ENCODE results near the gene WDR82.

DNA sequence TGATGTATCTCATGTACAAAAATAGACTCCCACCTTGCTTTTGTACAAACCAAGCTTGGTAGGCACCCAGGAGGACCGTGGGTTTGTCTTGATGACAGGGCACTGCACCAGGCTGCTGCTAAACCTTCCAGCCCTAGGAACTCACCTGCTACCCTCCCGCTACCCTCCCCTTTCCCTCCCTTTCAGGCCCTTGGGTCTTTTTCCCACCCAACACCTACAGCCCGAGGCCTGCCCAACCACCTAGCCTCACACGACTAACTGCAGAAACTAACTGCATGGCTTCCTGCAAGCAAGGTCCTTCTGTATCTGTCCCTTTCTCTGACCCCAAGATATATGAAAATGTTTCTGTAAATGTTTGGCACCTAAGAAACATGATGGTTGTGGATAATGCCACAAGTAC is 21.8 kb downstream of the WDR82 start:
- TF ChIP-seq, protein P1, sequence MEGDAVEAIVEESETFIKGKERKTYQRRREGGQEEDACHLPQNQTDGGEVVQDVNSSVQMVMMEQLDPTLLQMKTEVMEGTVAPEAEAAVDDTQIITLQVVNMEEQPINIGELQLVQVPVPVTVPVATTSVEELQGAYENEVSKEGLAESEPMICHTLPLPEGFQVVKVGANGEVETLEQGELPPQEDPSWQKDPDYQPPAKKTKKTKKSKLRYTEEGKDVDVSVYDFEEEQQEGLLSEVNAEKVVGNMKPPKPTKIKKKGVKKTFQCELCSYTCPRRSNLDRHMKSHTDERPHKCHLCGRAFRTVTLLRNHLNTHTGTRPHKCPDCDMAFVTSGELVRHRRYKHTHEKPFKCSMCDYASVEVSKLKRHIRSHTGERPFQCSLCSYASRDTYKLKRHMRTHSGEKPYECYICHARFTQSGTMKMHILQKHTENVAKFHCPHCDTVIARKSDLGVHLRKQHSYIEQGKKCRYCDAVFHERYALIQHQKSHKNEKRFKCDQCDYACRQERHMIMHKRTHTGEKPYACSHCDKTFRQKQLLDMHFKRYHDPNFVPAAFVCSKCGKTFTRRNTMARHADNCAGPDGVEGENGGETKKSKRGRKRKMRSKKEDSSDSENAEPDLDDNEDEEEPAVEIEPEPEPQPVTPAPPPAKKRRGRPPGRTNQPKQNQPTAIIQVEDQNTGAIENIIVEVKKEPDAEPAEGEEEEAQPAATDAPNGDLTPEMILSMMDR (IDR thresholded peaks at IDR 0.05; ENCODE audit: control extremely low read depth in 1 of 3, insufficient read depth in 1 of 3, low read depth in 1 of 3, low read length in 3 of 3): no peak
- TF ChIP-seq SIN3A (conservative IDR thresholded peaks at IDR 0.05 in 1 of 2, IDR thresholded peaks at IDR 0.05 in 1 of 2; ENCODE audit: low read depth in 1 of 2, low read length in 2 of 2) (no peak), EP300 (IDR thresholded peaks at IDR 0.05; ENCODE audit: borderline replicate concordance in 1 of 2, low read depth in 2 of 2, low read length in 2 of 2) (no peak), CEBPB (IDR thresholded peaks at IDR 0.05; ENCODE audit: low read depth, low read length) (no peak), EZH2 (IDR thresholded peaks at IDR 0.05; ENCODE audit: low read depth, low read length, severe bottlenecking) (no peak), CBX8 (IDR thresholded peaks at IDR 0.05; ENCODE audit: borderline replicate concordance, low read depth, low read length) (no peak), TBP (IDR thresholded peaks at IDR 0.05; ENCODE audit: low read depth, low read length) (no peak), EGR1 (IDR thresholded peaks at IDR 0.05; ENCODE audit: borderline replicate concordance, low read depth, low read length) (no peak), NRF1 (IDR thresholded peaks at IDR 0.05; ENCODE audit: low read depth, low read length) (no peak), POLR2A (IDR thresholded peaks at IDR 0.05; ENCODE audit: control extremely low read depth in 1 of 2, low read depth in 2 of 2, low read length in 2 of 2) (no peak), CHD1 (IDR thresholded peaks at IDR 0.05; ENCODE audit: low read depth, low read length) (no peak), RAD21 (IDR thresholded peaks at IDR 0.05 in 1 of 2, conservative IDR thresholded peaks at IDR 0.05 in 1 of 2; ENCODE audit: low read depth in 2 of 2, low read length in 2 of 2) (no peak), RBBP5 (IDR thresholded peaks at IDR 0.05; ENCODE audit: borderline replicate concordance, low read depth, low read length) (no peak)
